GM23338 (cell line): Measurements from ENCODE around the gene WDR35. TPM values are rescaled to one million over a fixed set of nuclear protein-coding genes. Genes with fewer than 3 reads are reported as not detected.

Source experiments
- ATAC-seq: fragments of 200-7000 bp; cut with Tn5 transposase; 3 replicates; pipeline ENCODE4 v1.9.1; 2020
- DNase-seq: peaks from one replicate; pipeline ENCODE4 v3.0.0-alpha.2; 2015; ENCODE audit warnings: low spot score
- H2AFZ ChIP-seq: fragments of 200-600 bp; sonication (generic); 2 replicates; pipeline ENCODE4 v1.8.0; 2016; ENCODE audit warnings: antibody characterized with exemption, mild to moderate bottlenecking, moderate library complexity
- H3F3A ChIP-seq: fragments of 200-600 bp; sonication (generic); replicated peaks from 2 replicates; pipeline ENCODE4 v1.8.0; 2017; ENCODE audit warnings: antibody characterized with exemption, mixed run types, low read depth
- H3K27ac ChIP-seq: fragments of 200-600 bp; sonication (generic); 2 replicates; pipeline ENCODE4 v1.6.1; 2016; ENCODE audit warnings: low read depth
- H3K27me3 ChIP-seq: fragments of 200-600 bp; sonication (generic); 2 replicates; pipeline ENCODE4 v1.8.0; 2016; ENCODE audit warnings: mild to moderate bottlenecking, mixed run types, moderate library complexity; ENCODE audit not compliant: insufficient read depth
- H3K36me3 ChIP-seq: fragments of 200-600 bp; sonication (generic); 2 replicates; pipeline ENCODE4 v1.8.0; 2016; ENCODE audit warnings: mild to moderate bottlenecking; ENCODE audit not compliant: insufficient read depth
- H3K4me1 ChIP-seq: fragments of 200-600 bp; sonication (generic); 2 replicates; pipeline ENCODE4 v1.8.0; 2016; ENCODE audit warnings: mild to moderate bottlenecking, moderate library complexity; ENCODE audit not compliant: insufficient read depth
- H3K4me2 ChIP-seq: fragments of 200-600 bp; sonication (generic); 2 replicates; pipeline ENCODE4 v1.7.1; 2017; ENCODE audit warnings: mixed run types
- H3K4me3 ChIP-seq: fragments of 200-600 bp; sonication (generic); 2 replicates; pipeline ENCODE4 v1.6.1; 2016; ENCODE audit warnings: mixed run types
- H3K79me2 ChIP-seq: fragments of 200-600 bp; sonication (generic); replicated peaks from 2 replicates; pipeline ENCODE4 v1.8.0; 2017; ENCODE audit warnings: mild to moderate bottlenecking; ENCODE audit not compliant: insufficient read depth
- H3K9me2 ChIP-seq: fragments of 200-600 bp; sonication (generic); 2 replicates; pipeline ENCODE4 v1.8.0; 2017; ENCODE audit not compliant: insufficient read depth
- H4K20me1 ChIP-seq: fragments of 200-600 bp; sonication (generic); replicated peaks from 2 replicates; pipeline ENCODE4 v1.8.0; 2017; ENCODE audit warnings: mild to moderate bottlenecking; ENCODE audit not compliant: insufficient read depth
- H3K27ac Mint-ChIP-seq: 2 replicates; pipeline ENCODE4 v1.8.0; 2020; ENCODE audit warnings: inconsistent platforms, mild to moderate bottlenecking, moderate library complexity, mixed read lengths
- H3K27me3 Mint-ChIP-seq: 3 replicates; pipeline ENCODE4 v1.8.0; 2022; ENCODE audit warnings: low read depth, mild to moderate bottlenecking, moderate library complexity, mixed read lengths, inconsistent platforms; ENCODE audit not compliant: insufficient read depth, poor library complexity
- H3K36me3 Mint-ChIP-seq: 3 replicates; pipeline ENCODE4 v1.8.0; 2021; ENCODE audit warnings: low read depth, mild to moderate bottlenecking, inconsistent platforms, moderate library complexity, mixed read lengths
- H3K4me1 Mint-ChIP-seq: 3 replicates; pipeline ENCODE4 v1.8.0; 2020; ENCODE audit warnings: mild to moderate bottlenecking, inconsistent platforms, mixed read lengths
- H3K4me3 Mint-ChIP-seq: 3 replicates; pipeline ENCODE4 v1.8.0; 2021; ENCODE audit warnings: moderate library complexity, mild to moderate bottlenecking, inconsistent platforms, mixed read lengths
- H3K9me3 Mint-ChIP-seq: 3 replicates; pipeline ENCODE4 v1.8.0; 2020; ENCODE audit warnings: moderate library complexity, mild to moderate bottlenecking, inconsistent platforms, mixed read lengths
- CREB1 ChIP-seq: fragments of 250-450 bp; sonication (Bioruptor Pico); IDR thresholded peaks from 2 replicates; pipeline ENCODE4 v1.5.0; 2020; ENCODE audit warnings: low read depth, mild to moderate bottlenecking, moderate library complexity
- EZH2 ChIP-seq: fragments of 200-600 bp; sonication (generic); IDR thresholded peaks from one replicate; pipeline ENCODE4 v1.8.0; 2017; ENCODE audit warnings: antibody characterized with exemption, mild to moderate bottlenecking, low read depth; ENCODE audit not compliant: unreplicated experiment
- EZH2phosphoT487 ChIP-seq: fragments of 200-600 bp; sonication (generic); IDR thresholded peaks from one replicate; pipeline ENCODE4 v1.8.1; 2018; ENCODE audit warnings: antibody characterized with exemption; ENCODE audit not compliant: unreplicated experiment
- JUNB ChIP-seq: IDR thresholded peaks from one replicate; pipeline ENCODE4 v1.6.1; 2016; ENCODE audit warnings: antibody characterized with exemption; ENCODE audit not compliant: unreplicated experiment
- NANOG ChIP-seq: IDR thresholded peaks from 2 replicates; pipeline ENCODE4 v1.6.1; 2016; ENCODE audit warnings: antibody characterized with exemption, borderline replicate concordance
- POLR2AphosphoS5 ChIP-seq: IDR thresholded peaks from 2 replicates; pipeline ENCODE4 v1.6.1; 2016; ENCODE audit warnings: antibody characterized with exemption, low read depth
- REST ChIP-seq: IDR thresholded peaks from one replicate; pipeline ENCODE4 v1.6.1; 2018; ENCODE audit warnings: antibody characterized with exemption; ENCODE audit not compliant: unreplicated experiment
- STAT1 ChIP-seq: IDR thresholded peaks from one replicate; pipeline ENCODE4 v1.6.1; 2016; ENCODE audit warnings: antibody characterized with exemption; ENCODE audit not compliant: unreplicated experiment
- ZNF114 ChIP-seq: fragments of 250-450 bp; sonication (Bioruptor Pico); IDR thresholded peaks from 2 replicates; pipeline ENCODE4 v1.5.0; 2020; ENCODE audit warnings: mild to moderate bottlenecking, moderate library complexity
- ZNF331 ChIP-seq: fragments of 250-450 bp; sonication (Bioruptor Pico); IDR thresholded peaks from 2 replicates; pipeline ENCODE4 v1.5.0; 2020; ENCODE audit warnings: low read depth, mild to moderate bottlenecking, moderate library complexity
- ZNF462 ChIP-seq: fragments of 250-450 bp; sonication (Bioruptor Pico); IDR thresholded peaks from 2 replicates; pipeline ENCODE4 v1.5.0; 2020; ENCODE audit warnings: mild to moderate bottlenecking, moderate library complexity
- polyA plus RNA-seq: library from polyadenylated mRNA; unstranded; fragments of >200 nt; fragmentation: Nextera tagmentation; extraction: Ambion mirVana; gene quantifications from 2 replicates; pipeline ENCODE4 v1.2.1, GENCODE V29; 2016
- total RNA-seq: library from RNA; depleted of rRNA; stranded (reverse); fragments of >200 nt; shearing (Covaris generic); gene quantifications from 2 replicates; pipeline ENCODE4 v1.2.3, GENCODE V29; 2014
- TF ChIP-seq, protein P1 (sequence below), 2 experiments: fragments of 200-600 bp in 1 of 2; sonication (generic) in 1 of 2; conservative IDR thresholded peaks; 2 replicates each; pipeline versions ENCODE4 v1.5.1 to v1.6.1; 2016 to 2017; ENCODE audit warnings: antibody characterized with exemption in 2 of 2, low read depth in 2 of 2, mild to moderate bottlenecking in 2 of 2, moderate library complexity in 1 of 2
- TF ChIP-seq, protein P2 (sequence below): IDR thresholded peaks from 2 replicates; pipeline ENCODE4 v1.6.1; 2016; ENCODE audit warnings: antibody characterized with exemption

Gene WDR35
- total and polyA plus RNA-seq, 2 experiments from 2014 or later: 5.3 to 20.0 TPM

- Histone ChIP-seq H3K4me1 (no peaks in the 10 kb centered on the region), H3K4me2 (no peak overlapping the region), H3F3A (no peaks in the 10 kb centered on the region; the same call in 1 of the 2 replicates), H3K9me2 (no peaks in the 10 kb centered on the region), H4K20me1 (peaks cover 34% of the 10 kb centered on the region), H3K36me3 (peaks cover 55% of the 10 kb centered on the region), H3K4me3 (no peak overlapping the region), H3K27ac (no peak overlapping the region), H3K27me3 (no peaks in the 10 kb centered on the region), H3K79me2 (peaks cover 27% of the 10 kb centered on the region), H2AFZ (no peak overlapping the region)
- ATAC-seq (no peak), DNase-seq (no peak)
- H3K4me3 Mint-ChIP-seq: no peak overlapping the region
- H3K36me3 Mint-ChIP-seq: peaks cover 89% of the 10 kb centered on the region
- H3K27me3 Mint-ChIP-seq: no peaks in the 10 kb centered on the region
- TF ChIP-seq ZNF462 (CRISPR knock-in tag) (no peak), POLR2AphosphoS5 (no peak), CREB1 (CRISPR knock-in tag) (no peak), ZNF114 (CRISPR knock-in tag) (no peak), STAT1 (no peak), EZH2 (no peak), JUNB (no peak), NANOG (no peak), REST (no peak), ZNF331 (CRISPR knock-in tag) (no peak), EZH2phosphoT487 (no peak)
- TF ChIP-seq, protein P1, sequence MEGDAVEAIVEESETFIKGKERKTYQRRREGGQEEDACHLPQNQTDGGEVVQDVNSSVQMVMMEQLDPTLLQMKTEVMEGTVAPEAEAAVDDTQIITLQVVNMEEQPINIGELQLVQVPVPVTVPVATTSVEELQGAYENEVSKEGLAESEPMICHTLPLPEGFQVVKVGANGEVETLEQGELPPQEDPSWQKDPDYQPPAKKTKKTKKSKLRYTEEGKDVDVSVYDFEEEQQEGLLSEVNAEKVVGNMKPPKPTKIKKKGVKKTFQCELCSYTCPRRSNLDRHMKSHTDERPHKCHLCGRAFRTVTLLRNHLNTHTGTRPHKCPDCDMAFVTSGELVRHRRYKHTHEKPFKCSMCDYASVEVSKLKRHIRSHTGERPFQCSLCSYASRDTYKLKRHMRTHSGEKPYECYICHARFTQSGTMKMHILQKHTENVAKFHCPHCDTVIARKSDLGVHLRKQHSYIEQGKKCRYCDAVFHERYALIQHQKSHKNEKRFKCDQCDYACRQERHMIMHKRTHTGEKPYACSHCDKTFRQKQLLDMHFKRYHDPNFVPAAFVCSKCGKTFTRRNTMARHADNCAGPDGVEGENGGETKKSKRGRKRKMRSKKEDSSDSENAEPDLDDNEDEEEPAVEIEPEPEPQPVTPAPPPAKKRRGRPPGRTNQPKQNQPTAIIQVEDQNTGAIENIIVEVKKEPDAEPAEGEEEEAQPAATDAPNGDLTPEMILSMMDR (conservative IDR thresholded peaks at IDR 0.05; ENCODE audit: low read depth in 2 of 2): no peak
- TF ChIP-seq, protein P2, sequence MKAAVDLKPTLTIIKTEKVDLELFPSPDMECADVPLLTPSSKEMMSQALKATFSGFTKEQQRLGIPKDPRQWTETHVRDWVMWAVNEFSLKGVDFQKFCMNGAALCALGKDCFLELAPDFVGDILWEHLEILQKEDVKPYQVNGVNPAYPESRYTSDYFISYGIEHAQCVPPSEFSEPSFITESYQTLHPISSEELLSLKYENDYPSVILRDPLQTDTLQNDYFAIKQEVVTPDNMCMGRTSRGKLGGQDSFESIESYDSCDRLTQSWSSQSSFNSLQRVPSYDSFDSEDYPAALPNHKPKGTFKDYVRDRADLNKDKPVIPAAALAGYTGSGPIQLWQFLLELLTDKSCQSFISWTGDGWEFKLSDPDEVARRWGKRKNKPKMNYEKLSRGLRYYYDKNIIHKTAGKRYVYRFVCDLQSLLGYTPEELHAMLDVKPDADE: no peak
- no peaks in the 10 kb centered on the region for H3K9me3 Mint-ChIP-seq
- no peak overlapping the region for H3K27ac Mint-ChIP-seq
- H3K4me1 Mint-ChIP-seq: no peaks in the 10 kb centered on the region
Measured at GRCh38 chr2:20034218-20034617, 44.3 kb upstream of the WDR35 start.
